WERI-Rb-1 (cell line): ENCODE data around the gene SRGAP3.
A peak's percentile ranks its signal among the peaks of the same experiment; 100 is the strongest.
"Not testable (repeated sequence)": the region's sequence is repeated elsewhere in the genome, so short reads cannot be mapped to it uniquely, and the experiment has no call there.

Experiments
- DNase-seq: peaks from one replicate; pipeline ENCODE4 v3.0.0-alpha.2; 2020
- H3K27ac ChIP-seq: fragments of 250-450 bp; sonication (Bioruptor Pico); 2 replicates; pipeline ENCODE4 v1.5.1; 2020; ENCODE audit warnings: mild to moderate bottlenecking, moderate library complexity
- H3K27me3 ChIP-seq: fragments of 250-450 bp; sonication (Bioruptor Pico); 2 replicates; pipeline ENCODE4 v1.5.1; 2021; ENCODE audit warnings: mild to moderate bottlenecking, low read depth, moderate library complexity; ENCODE audit not compliant: insufficient read depth, severe bottlenecking
- H3K36me3 ChIP-seq: fragments of 250-450 bp; sonication (Bioruptor Pico); 2 replicates; pipeline ENCODE4 v1.5.1; 2020; ENCODE audit warnings: mild to moderate bottlenecking, moderate library complexity
- H3K4me3 ChIP-seq: 2 replicates; pipeline ENCODE4 v1.5.1; 2011; ENCODE audit warnings: low read depth, mild to moderate bottlenecking, control low read depth, low read length
- H3K9me3 ChIP-seq: fragments of 250-450 bp; sonication (Bioruptor Pico); 2 replicates; pipeline ENCODE4 v1.5.1; 2021; ENCODE audit warnings: mild to moderate bottlenecking, moderate library complexity; ENCODE audit not compliant: severe bottlenecking
- TF ChIP-seq, protein P1 (sequence below): IDR thresholded peaks from 2 replicates; pipeline ENCODE4 v1.5.1; 2011; ENCODE audit warnings: low read depth, mild to moderate bottlenecking, control low read depth, inconsistent platforms, low read length

Gene SRGAP3

DNA sequence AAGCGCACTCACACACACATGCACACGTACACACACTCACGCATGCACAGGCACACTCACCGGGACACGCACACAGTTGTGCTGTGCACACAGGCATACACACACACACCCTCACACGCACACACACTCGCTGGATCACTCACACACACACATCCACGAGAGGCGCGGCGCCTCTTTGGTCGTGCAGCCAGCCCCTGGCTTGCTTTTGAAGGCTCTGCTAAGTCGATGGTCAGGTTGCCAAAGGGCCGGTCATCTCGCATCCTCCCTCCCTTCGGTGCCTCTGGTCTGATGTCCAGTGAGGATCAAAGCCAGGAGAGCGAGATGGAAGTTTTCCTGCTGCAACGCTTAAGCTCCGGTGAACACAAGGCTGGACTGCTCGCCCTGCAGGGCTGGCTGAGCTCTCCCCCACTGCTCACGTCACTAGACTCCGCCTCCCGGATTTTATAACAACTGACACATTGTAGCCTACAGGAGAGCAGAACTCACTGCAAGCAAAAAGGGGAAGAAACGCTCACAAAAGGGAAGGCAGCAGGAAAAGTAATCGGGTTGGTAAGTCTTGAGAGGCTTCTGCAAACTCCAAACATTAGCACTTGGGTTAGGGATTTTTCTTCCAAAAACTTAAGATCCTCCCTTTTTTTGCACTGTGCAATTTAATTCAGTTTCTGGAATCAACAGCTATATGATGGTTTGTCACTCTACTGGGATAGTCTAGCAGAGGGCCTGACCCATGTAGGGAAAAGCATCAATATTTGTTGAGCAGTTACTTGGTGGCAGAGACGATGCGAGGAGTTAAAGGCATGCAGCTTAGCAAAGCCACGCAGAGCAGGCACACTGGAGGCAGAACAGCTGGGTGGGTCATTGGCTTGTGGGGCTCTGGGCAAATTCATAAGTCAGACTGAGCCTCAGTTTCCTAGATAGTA is at the start of gene SRGAP3:
SRGAP3 (minus strand) TSS at position 374 of the 920 bp plus-strand sequence. CDS start 695 bp downstream, outside the sequence.
- Histone ChIP-seq H3K9me3 (no peaks in the 10 kb centered on the region), H3K4me3 (peak within 1 kb of the TSS; percentile 58), H3K27ac (peak within 1 kb of the TSS; percentile 57), H3K27me3 (no peaks in the 10 kb centered on the region), H3K36me3 (no peaks in the 10 kb centered on the region)
- peak; percentile 91 for DNase-seq
- TF ChIP-seq, protein P1, sequence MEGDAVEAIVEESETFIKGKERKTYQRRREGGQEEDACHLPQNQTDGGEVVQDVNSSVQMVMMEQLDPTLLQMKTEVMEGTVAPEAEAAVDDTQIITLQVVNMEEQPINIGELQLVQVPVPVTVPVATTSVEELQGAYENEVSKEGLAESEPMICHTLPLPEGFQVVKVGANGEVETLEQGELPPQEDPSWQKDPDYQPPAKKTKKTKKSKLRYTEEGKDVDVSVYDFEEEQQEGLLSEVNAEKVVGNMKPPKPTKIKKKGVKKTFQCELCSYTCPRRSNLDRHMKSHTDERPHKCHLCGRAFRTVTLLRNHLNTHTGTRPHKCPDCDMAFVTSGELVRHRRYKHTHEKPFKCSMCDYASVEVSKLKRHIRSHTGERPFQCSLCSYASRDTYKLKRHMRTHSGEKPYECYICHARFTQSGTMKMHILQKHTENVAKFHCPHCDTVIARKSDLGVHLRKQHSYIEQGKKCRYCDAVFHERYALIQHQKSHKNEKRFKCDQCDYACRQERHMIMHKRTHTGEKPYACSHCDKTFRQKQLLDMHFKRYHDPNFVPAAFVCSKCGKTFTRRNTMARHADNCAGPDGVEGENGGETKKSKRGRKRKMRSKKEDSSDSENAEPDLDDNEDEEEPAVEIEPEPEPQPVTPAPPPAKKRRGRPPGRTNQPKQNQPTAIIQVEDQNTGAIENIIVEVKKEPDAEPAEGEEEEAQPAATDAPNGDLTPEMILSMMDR: peak; percentile 34; the same call in 1 of the 2 replicates

DNA sequence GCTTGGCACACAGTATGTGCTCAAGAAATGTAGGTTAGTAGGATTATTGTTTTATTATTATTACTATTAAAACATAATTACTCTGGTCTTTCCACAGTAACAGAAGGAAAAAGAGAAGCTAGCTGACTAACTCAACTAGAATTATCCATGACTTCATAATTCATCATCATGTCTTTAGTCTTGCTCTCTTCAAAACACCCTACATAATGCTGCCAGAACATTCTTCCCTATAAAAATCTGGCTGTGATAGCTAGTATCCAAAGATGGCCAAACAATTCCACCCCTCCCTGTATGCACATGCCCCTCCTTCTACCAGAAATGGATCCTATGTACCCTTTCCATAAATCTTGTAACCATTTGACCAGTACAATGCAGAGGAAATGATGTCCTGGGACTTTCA is 48.8 kb upstream of the SRGAP3 start:
- no peak for DNase-seq
- Histone ChIP-seq H3K4me3 (no peak overlapping the region), H3K36me3 (no peaks in the 10 kb centered on the region), H3K27me3 (no peaks in the 10 kb centered on the region), H3K27ac (no peak overlapping the region), H3K9me3 (no peaks in the 10 kb centered on the region)
- TF ChIP-seq, protein P1: no peak

DNA sequence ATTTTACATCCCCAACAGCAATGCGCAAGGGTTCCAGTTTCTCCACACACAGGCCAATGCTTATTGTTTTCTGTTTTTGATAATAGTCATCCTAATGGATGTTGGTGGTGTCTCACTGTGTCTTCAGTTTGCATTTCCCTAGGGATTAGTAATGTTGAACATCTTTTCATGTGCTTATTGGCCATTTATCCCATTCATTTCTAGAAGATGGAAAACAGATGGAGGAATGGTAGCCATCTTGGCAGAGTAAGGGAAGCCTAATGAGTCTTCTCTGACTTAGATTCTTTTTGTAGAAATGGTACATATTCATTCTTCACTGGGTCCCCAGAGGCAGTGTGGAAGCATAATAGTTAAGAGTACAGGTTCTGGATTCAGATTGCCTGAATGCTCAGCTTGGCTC is 46.8 kb upstream of the SRGAP3 start:
- Histone ChIP-seq H3K9me3 (no peaks in the 10 kb centered on the region), H3K4me3 (no peak overlapping the region), H3K27ac (no peak overlapping the region), H3K36me3 (no peaks in the 10 kb centered on the region), H3K27me3 (no peaks in the 10 kb centered on the region)
- TF ChIP-seq, protein P1: no peak
- no peak for DNase-seq

DNA sequence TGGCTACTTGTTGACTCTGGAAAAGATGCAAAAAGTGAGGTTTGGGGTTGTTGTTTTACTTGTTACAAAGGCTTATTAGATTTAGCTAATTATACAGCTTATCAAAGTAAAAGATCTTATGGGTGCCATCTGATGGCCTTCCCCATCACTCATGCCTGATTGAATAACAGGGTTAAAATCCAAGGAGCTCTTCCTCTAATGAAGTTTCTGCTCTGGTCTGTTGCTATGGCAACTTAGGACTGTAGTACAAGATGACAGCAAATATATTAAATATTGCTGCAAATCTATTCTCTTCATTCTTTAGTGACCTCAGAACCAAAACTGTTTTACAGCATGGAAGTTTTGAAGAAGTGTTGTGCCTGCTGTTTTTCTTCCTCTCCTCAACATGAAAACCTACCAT is 45.6 kb upstream of the SRGAP3 start:
- Histone ChIP-seq H3K36me3 (no peaks in the 10 kb centered on the region), H3K4me3 (no peak overlapping the region), H3K27me3 (no peaks in the 10 kb centered on the region), H3K27ac (no peak overlapping the region), H3K9me3 (no peaks in the 10 kb centered on the region)
- TF ChIP-seq, protein P1: no peak
- DNase-seq: no peak

DNA sequence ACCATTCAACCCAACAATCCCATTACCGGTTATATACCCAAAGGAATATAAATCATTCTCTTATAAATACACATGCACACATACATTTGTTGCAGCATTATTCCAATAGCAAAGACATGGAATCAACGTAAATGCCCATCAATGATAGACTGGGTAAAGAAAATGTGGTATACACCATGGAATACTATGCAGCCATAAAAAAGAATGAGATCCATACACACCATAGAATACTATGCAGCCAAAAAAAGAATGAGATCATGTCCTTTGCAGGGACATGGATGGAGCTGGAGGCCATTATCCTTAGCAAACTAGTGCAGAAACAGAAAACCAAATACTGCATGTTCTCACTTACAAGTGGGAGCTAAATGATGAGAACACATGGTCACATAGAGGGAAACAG is 44.5 kb upstream of the SRGAP3 start:
- H3K4me3 ChIP-seq, DNase-seq, H3K9me3 ChIP-seq, H3K27ac ChIP-seq, H3K36me3 ChIP-seq, H3K27me3 ChIP-seq: not testable (repeated sequence)

DNA sequence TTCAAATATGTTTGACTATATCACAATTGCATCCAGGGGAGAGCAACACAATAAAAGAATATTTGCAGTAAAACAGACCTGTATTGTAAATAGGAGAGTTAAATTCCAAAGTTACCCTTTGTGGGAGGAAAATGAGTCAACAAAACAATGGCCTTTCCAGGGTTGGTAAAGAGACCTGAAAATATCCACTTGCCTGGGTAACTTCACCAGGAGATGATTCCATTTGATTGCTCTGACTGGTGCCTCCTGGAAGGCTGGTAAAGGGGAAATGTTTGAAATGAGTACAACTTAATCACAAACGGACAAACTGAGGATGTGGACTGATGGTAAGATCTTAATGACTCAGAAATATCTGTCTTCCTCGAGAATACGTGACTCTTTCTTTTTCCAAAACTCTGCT is 43.6 kb upstream of the SRGAP3 start:
- Histone ChIP-seq H3K9me3 (peaks cover 3% of the 10 kb centered on the region), H3K4me3 (no peak overlapping the region), H3K27me3 (no peaks in the 10 kb centered on the region), H3K27ac (no peak overlapping the region), H3K36me3 (no peaks in the 10 kb centered on the region)
- no peak for DNase-seq
- TF ChIP-seq, protein P1: no peak
